ENCODE data around the gene EEF2K.

EEF2K gene

GRCh38 chr16:22240023-22240710 is 34.1 kb downstream of the EEF2K start:
- DNase-seq (ENCODE audit: low read depth in 2 of 2, low spot score in 1 of 2) = no peak

- DNase-seq (ENCODE audit: low read depth in 2 of 2, low spot score in 1 of 2) = no peak
These were observed 44.4 kb downstream of the EEF2K start for GRCh38 chr16:22250522-22250921.

- DNase-seq (ENCODE audit: low read depth in 2 of 2, low spot score in 1 of 2) = no peak
These were observed 46.2 kb downstream of the EEF2K start for GRCh38 chr16:22252317-22252716.

- DNase-seq (ENCODE audit: low read depth in 2 of 2, low spot score in 1 of 2) = no peak
These were observed 47.2 kb downstream of the EEF2K start for GRCh38 chr16:22253272-22253671.

- no peak for DNase-seq (ENCODE audit: low read depth in 2 of 2, low spot score in 1 of 2)
These were observed 49.3 kb downstream of the EEF2K start for GRCh38 chr16:22255335-22255734.

- no peak for DNase-seq (ENCODE audit: low read depth in 2 of 2, low spot score in 1 of 2)
These were observed 51.4 kb downstream of the EEF2K start for GRCh38 chr16:22257440-22257839.

GRCh38 chr16:22260490-22260889 is 54.4 kb downstream of the EEF2K start:
- no peak for DNase-seq (ENCODE audit: low read depth in 2 of 2, low spot score in 1 of 2)

GRCh38 chr16:22262460-22262859 is 56.4 kb downstream of the EEF2K start:
- no peak for DNase-seq (ENCODE audit: low read depth in 2 of 2, low spot score in 1 of 2)

- no peak for DNase-seq (ENCODE audit: low read depth in 2 of 2, low spot score in 1 of 2)
These were observed 58.7 kb downstream of the EEF2K start for GRCh38 chr16:22264786-22265185.

GRCh38 chr16:22265351-22265750 is 59.3 kb downstream of the EEF2K start:
- no peak for DNase-seq (ENCODE audit: low read depth in 2 of 2, low spot score in 1 of 2)

GRCh38 chr16:22266546-22266945 is 60.5 kb downstream of the EEF2K start:
- DNase-seq (ENCODE audit: low read depth in 2 of 2, low spot score in 1 of 2) = no peak

- no peak for DNase-seq (ENCODE audit: low read depth in 2 of 2, low spot score in 1 of 2)
These were observed 61.7 kb downstream of the EEF2K start for GRCh38 chr16:22267764-22268163.

GRCh38 chr16:22270525-22270924 is 64.4 kb downstream of the EEF2K start:
- DNase-seq (ENCODE audit: low read depth in 2 of 2, low spot score in 1 of 2) = no peak

GRCh38 chr16:22272870-22273650 is 67.0 kb downstream of the EEF2K start:
- DNase-seq (ENCODE audit: low read depth in 2 of 2, low spot score in 1 of 2) = no peak

GRCh38 chr16:22274916-22275315 is 68.8 kb downstream of the EEF2K start:
- no peak for DNase-seq (ENCODE audit: low read depth in 2 of 2, low spot score in 1 of 2)

- no peak for DNase-seq (ENCODE audit: low read depth in 2 of 2, low spot score in 1 of 2)
These were observed 72.6 kb downstream of the EEF2K start for GRCh38 chr16:22278441-22279230.

GRCh38 chr16:22282254-22282892 is 76.3 kb downstream of the EEF2K start:
- DNase-seq (ENCODE audit: low read depth in 2 of 2, low spot score in 1 of 2) = no peak

- DNase-seq (ENCODE audit: low read depth in 2 of 2, low spot score in 1 of 2) = no peak
These were observed 78.6 kb downstream of the EEF2K start for GRCh38 chr16:22284637-22285036.

GRCh38 chr16:22285080-22285479 is 79.0 kb downstream of the EEF2K start:
- DNase-seq (ENCODE audit: low read depth in 2 of 2, low spot score in 1 of 2) = no peak

GRCh38 chr16:22291020-22291419 is 84.9 kb downstream of the EEF2K start:
- no peak for DNase-seq (ENCODE audit: low read depth in 2 of 2, low spot score in 1 of 2)

- DNase-seq (ENCODE audit: low read depth in 2 of 2, low spot score in 1 of 2) = no peak
These were observed 85.8 kb downstream of the EEF2K start for GRCh38 chr16:22291860-22292318.

Measured in stimulated activated CD8-positive, alpha-beta memory T cell treated with anti-CD3 and anti-CD28 coated beads, Interleukin-4, amount 100 ng/mL, for 1 hour (primary cell).